Body of pancreas (tissue), 4 donors: Measurements from ENCODE around the gene ELP2. TPM values are rescaled to one million over a fixed set of nuclear protein-coding genes. Genes with fewer than 3 reads are reported as not detected.

Experiments used
- ATAC-seq: fragments of 150-250 bp; one replicate; pipeline ENCODE4 v1.9.1; 2016
- DNase-seq, 4 donors: peaks; one replicate each; pipeline ENCODE4 v3.0.0-alpha.2; 2019
- H3K27ac ChIP-seq, 4 donors: fragments of 200-600 bp; sonication (generic); 1 replicate in 3 of 4; 2 replicates in 1 of 4; pipeline versions ENCODE4 v1.5.1 to v1.6.1; 2016 to 2019; ENCODE audit warnings: mild to moderate bottlenecking in 1 of 4, mixed read lengths in 1 of 4, moderate library complexity in 1 of 4
- H3K27me3 ChIP-seq, 2 donors: fragments of 200-600 bp; sonication (generic); one replicate each; pipeline ENCODE4 v1.6.0; 2016; ENCODE audit warnings: mild to moderate bottlenecking in 1 of 2
- H3K36me3 ChIP-seq, 2 donors: fragments of 200-600 bp; sonication (generic); replicated peaks in 1 of 2; 2 replicates each; pipeline ENCODE4 v1.5.1; 2016; ENCODE audit warnings: low read depth in 2 of 2; ENCODE audit not compliant: insufficient read depth in 1 of 2
- H3K4me1 ChIP-seq: fragments of 200-600 bp; sonication (generic); one replicate; pipeline ENCODE4 v1.6.0; 2016
- H3K4me3 ChIP-seq, 2 donors: fragments of 200-600 bp; sonication (generic); 1 replicate in 1 of 2; 2 replicates in 1 of 2; pipeline ENCODE4 v1.5.1; 2016 to 2019
- H3K9me3 ChIP-seq, 3 donors: fragments of 200-600 bp; sonication (generic); 1 replicate in 2 of 3; 2 replicates in 1 of 3; pipeline ENCODE4 v1.5.1; 2016
- CTCF ChIP-seq, 7 experiments: fragments of 450-650 bp in 4 of 7; fragments of 200-600 bp in 3 of 7; sonication (generic) in 3 of 7; IDR thresholded peaks; one replicate each; pipeline ENCODE4 v1.5.1; 2016 to 2019; ENCODE audit warnings: antibody characterized with exemption in 7 of 7
- POLR2A ChIP-seq, 3 donors: fragments of 450-650 bp; IDR thresholded peaks; one replicate each; pipeline ENCODE4 v1.6.1; 2016; ENCODE audit warnings: antibody characterized with exemption in 3 of 3, mild to moderate bottlenecking in 2 of 3
- WGBS, 2 donors: methylation state at CpG; one replicate each; pipeline ENCODE4 v1.1.5; 2017; 5-methylcytosine and 5-hydroxymethylcytosine counted together
- intact Hi-C: fragments of 100-400 bp; cut with DNase I; formaldehyde crosslinking; loops from one replicate; pipeline ENCODE4 v1.15.1; 2023
- total RNA-seq, 2 donors: library from RNA; depleted of rRNA; stranded (reverse); fragments of >200 nt; gene quantifications; one replicate each; pipeline ENCODE4 v1.1.0, GENCODE V29; 2016

Gene ELP2
- total RNA-seq, 2 donors from 2014 or later, result 44.2 to 56.8 TPM

DNA sequence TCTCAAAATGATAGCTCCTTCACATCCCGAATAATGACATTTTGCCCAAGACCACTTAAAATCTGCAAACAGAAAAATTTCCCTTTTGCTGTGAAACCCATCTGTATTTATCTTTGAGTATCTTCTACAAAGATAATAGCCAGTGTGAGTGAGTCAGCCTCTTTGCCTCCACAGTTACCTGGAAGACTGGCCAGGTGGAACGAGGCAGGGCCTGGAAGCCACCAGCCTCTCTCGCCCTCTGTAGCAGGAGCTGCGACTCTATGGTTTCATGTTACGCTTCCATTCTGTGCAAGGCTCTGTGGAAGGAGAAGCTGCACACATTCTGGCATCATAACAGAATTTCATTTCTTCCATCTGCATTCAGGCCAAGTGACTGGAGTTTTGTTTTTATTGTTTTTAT lies 9.5 kb downstream of the ELP2 start:
- no peak overlapping the region for H3K4me3 ChIP-seq
- no peak for DNase-seq
- H3K27ac ChIP-seq, result no peak overlapping the region
- no peaks in the 10 kb centered on the region for H3K9me3 ChIP-seq
- ATAC-seq, result no peak
- no peaks in the 10 kb centered on the region for H3K27me3 ChIP-seq
- no peak for TF ChIP-seq POLR2A (IDR thresholded peaks at IDR 0.05)
- no peak for TF ChIP-seq CTCF (IDR thresholded peaks at IDR 0.05)
- peaks cover 8 to 20% of the 10 kb centered on the region in 2 donors for H3K36me3 ChIP-seq
- H3K4me1 ChIP-seq, result no peaks in the 10 kb centered on the region
- WGBS, 2 donors, result 86 to 96% methylated on average over 5 of the region's 5 CpGs
- intact Hi-C loops, result no loop called here

- TF ChIP-seq POLR2A (IDR thresholded peaks at IDR 0.05) (no peak), CTCF (IDR thresholded peaks at IDR 0.05) (no peak)
- no peak for ATAC-seq
- Histone ChIP-seq H3K27me3 (no peaks in the 10 kb centered on the region), H3K4me1 (no peaks in the 10 kb centered on the region), H3K9me3 (no peaks in the 10 kb centered on the region), H3K4me3 (no peak overlapping the region), H3K36me3 (peaks cover 8 to 29% of the 10 kb centered on the region in 2 donors), H3K27ac (no peak overlapping the region)
- DNase-seq, result no peak
- intact Hi-C loops, result no loop called here
- 90 to 97% methylated on average over 4 of the region's 4 CpGs for WGBS, 2 donors
Measured at GRCh38 chr18:36141576-36141975, 11.9 kb downstream of the ELP2 start.

GRCh38 chr18:36142751-36143150 lies 13.1 kb downstream of the ELP2 start:
- intact Hi-C loops, result no loop called here
- WGBS, 2 donors, result 92 to 95% methylated on average over 3 of the region's 3 CpGs
- H3K27ac ChIP-seq, result no peak overlapping the region

GRCh38 chr18:36143391-36143790 lies 13.7 kb downstream of the ELP2 start:
- no peaks in the 10 kb centered on the region for H3K27me3 ChIP-seq
- H3K4me1 ChIP-seq, result no peaks in the 10 kb centered on the region
- DNase-seq (no peak), ATAC-seq (no peak)
- H3K36me3 ChIP-seq, result peaks cover 8 to 26% of the 10 kb centered on the region in 2 donors
- WGBS, 2 donors, result 84 to 100% methylated on average over 2 of the region's 2 CpGs
- intact Hi-C loops, result no loop called here
- H3K27ac ChIP-seq, result no peak overlapping the region
- no peak overlapping the region for H3K4me3 ChIP-seq
- TF ChIP-seq CTCF (IDR thresholded peaks at IDR 0.05), result no peak
- no peak for TF ChIP-seq POLR2A (IDR thresholded peaks at IDR 0.05)
- no peaks in the 10 kb centered on the region for H3K9me3 ChIP-seq

More at GRCh38 chr18:36142751-36143150, 13.1 kb downstream of the ELP2 start:
- Histone ChIP-seq H3K27me3 (no peaks in the 10 kb centered on the region), H3K4me3 (no peak overlapping the region), H3K36me3 (peaks cover 8 to 27% of the 10 kb centered on the region in 2 donors), H3K9me3 (no peaks in the 10 kb centered on the region), H3K4me1 (no peaks in the 10 kb centered on the region)
- ATAC-seq, result no peak
- DNase-seq, result no peak
- no peak for TF ChIP-seq CTCF (IDR thresholded peaks at IDR 0.05)
- TF ChIP-seq POLR2A (IDR thresholded peaks at IDR 0.05), result no peak

DNA sequence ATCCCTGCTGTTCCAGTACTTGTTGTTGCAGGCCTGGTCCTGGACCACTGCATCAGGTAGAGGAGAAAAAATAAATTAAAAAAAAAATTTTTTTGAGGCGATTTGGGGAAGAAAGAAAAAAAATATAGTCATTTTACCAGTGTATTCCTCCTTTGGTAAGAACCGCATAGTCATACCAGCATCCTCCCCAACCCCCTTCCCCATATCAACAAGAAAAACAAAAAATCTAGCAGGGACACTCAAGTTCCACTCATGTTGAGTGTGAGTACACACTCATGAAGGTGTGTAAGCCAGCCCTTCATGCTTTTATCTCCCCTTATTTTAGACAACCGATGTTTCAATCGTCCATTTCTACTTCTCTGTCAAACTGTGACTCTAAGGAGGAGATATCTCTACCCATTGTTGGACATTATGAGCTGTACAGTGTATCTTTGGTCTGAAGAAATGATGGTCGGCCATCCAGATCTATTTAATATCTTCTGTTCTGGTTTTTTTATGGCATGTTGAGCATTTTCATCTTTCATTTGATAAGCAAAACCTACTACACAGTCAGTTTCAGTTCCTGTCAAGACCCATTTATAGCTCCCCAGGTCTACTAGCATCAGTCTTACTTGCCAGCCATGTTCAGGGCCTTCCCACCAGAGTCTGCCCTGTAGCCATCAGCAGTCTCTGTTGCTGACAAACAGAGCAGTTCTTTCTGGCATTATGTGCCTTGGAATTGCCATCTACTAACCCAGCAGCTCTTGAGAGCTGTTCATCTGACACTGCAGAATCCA lies 20.0 kb downstream of the ELP2 start:
- 81 to 89% methylated on average over 5 of the region's 5 CpGs for WGBS, 2 donors
- H3K27ac ChIP-seq, result no peak overlapping the region
- intact Hi-C loops, result no loop called here
- no peaks in the 10 kb centered on the region for H3K9me3 ChIP-seq
- no peaks in the 10 kb centered on the region for H3K4me1 ChIP-seq
- no peaks in the 10 kb centered on the region for H3K27me3 ChIP-seq
- TF ChIP-seq CTCF (IDR thresholded peaks at IDR 0.05), result no peak
- no peak for TF ChIP-seq POLR2A (IDR thresholded peaks at IDR 0.05)
- ATAC-seq (no peak), DNase-seq (no peak)
- H3K4me3 ChIP-seq, result no peak overlapping the region
- peaks cover 0 to 18% of the 10 kb centered on the region in 2 donors for H3K36me3 ChIP-seq
